ENCODE measurements around the gene EPB41L2. TPM values are rescaled to one million over a fixed set of nuclear protein-coding genes. Genes with fewer than 3 reads are reported as not detected.

Gene EPB41L2
- total RNA-seq, 4 donors from 2014 or later: 60.1 to 87.2 (median 67.4) TPM

- 77% methylated on average over 1 of the region's 1 CpG for WGBS
- TF ChIP-seq, protein P1, sequence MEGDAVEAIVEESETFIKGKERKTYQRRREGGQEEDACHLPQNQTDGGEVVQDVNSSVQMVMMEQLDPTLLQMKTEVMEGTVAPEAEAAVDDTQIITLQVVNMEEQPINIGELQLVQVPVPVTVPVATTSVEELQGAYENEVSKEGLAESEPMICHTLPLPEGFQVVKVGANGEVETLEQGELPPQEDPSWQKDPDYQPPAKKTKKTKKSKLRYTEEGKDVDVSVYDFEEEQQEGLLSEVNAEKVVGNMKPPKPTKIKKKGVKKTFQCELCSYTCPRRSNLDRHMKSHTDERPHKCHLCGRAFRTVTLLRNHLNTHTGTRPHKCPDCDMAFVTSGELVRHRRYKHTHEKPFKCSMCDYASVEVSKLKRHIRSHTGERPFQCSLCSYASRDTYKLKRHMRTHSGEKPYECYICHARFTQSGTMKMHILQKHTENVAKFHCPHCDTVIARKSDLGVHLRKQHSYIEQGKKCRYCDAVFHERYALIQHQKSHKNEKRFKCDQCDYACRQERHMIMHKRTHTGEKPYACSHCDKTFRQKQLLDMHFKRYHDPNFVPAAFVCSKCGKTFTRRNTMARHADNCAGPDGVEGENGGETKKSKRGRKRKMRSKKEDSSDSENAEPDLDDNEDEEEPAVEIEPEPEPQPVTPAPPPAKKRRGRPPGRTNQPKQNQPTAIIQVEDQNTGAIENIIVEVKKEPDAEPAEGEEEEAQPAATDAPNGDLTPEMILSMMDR (IDR thresholded peaks at IDR 0.05): no peak
- no peak for TF ChIP-seq POLR2AphosphoS5 (IDR thresholded peaks at IDR 0.05)
- TF ChIP-seq POLR2A (IDR thresholded peaks at IDR 0.05; ENCODE audit: low read depth): no peak
- TF ChIP-seq EP300 (IDR thresholded peaks at IDR 0.05): no peak
- no peak for DNase-seq (ENCODE audit: extremely low spot score)
- H3K4me3 ChIP-seq: no peak overlapping the region
- peaks cover 0 to 14% (median 0%) of the 10 kb centered on the region in 4 donors for H3K36me3 ChIP-seq
- no peaks in the 10 kb centered on the region for H3K27me3 ChIP-seq
- intact Hi-C loops (cut with DNase I): no loop called here
- no peaks in the 10 kb centered on the region for H3K9me3 ChIP-seq
- peaks cover 0 to 9% (median 6%) of the 10 kb centered on the region in 4 donors for H3K4me1 ChIP-seq
- no peak overlapping the region for H3K27ac ChIP-seq (replicated peaks in 1 of 4)
Observed at GRCh38 chr6:130949553-130949952, 113.5 kb downstream of the EPB41L2 start.

- intact Hi-C loops (cut with DNase I): no loop called here
- Histone ChIP-seq H3K4me3 (no peak overlapping the region), H3K4me1 (peaks cover 0 to 10% (median 7%) of the 10 kb centered on the region in 4 donors), H3K27me3 (no peaks in the 10 kb centered on the region), H3K9me3 (no peaks in the 10 kb centered on the region), H3K36me3 (peaks cover 0 to 5% (median 0%) of the 10 kb centered on the region in 4 donors), H3K27ac (replicated peaks in 1 of 4) (no peak overlapping the region)
- WGBS: 88% methylated on average over 4 of the region's 4 CpGs
- no peak for DNase-seq (ENCODE audit: extremely low spot score)
- no peak for TF ChIP-seq POLR2A (IDR thresholded peaks at IDR 0.05; ENCODE audit: low read depth)
- TF ChIP-seq POLR2AphosphoS5 (IDR thresholded peaks at IDR 0.05): no peak
- TF ChIP-seq EP300 (IDR thresholded peaks at IDR 0.05): no peak
- TF ChIP-seq, protein P1 (IDR thresholded peaks at IDR 0.05): no peak
Observed at GRCh38 chr6:130947464-130947863, 115.6 kb downstream of the EPB41L2 start.

DNA sequence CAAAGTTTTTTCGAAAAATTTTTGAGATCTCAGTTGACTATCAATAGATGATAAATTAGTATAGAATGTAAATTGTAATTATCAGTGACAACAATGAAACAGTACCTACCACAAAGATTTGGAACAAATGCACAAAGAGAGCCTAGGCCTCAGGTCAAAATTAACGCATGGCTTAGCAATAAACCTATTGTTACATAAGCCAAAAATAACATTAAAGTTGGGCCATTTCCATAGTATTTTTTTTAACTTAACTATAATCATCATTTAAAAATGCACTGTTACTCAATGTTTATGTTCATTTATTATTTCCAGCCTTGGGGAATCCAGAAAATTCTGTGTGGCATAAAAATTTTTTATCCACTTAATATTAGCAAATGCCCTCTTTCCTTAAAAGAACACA, 117.0 kb downstream of the EPB41L2 start:
- no peak overlapping the region for H3K27ac ChIP-seq (replicated peaks in 1 of 4)
- H3K4me3 ChIP-seq: no peak overlapping the region
- WGBS: 35% methylated on average over 2 of the region's 2 CpGs
- no peaks in the 10 kb centered on the region for H3K36me3 ChIP-seq
- DNase-seq (ENCODE audit: extremely low spot score): no peak
- H3K9me3 ChIP-seq: no peaks in the 10 kb centered on the region
- H3K4me1 ChIP-seq: peaks cover 0 to 10% (median 7%) of the 10 kb centered on the region in 4 donors
- no peaks in the 10 kb centered on the region for H3K27me3 ChIP-seq
- intact Hi-C loops (cut with DNase I): no loop called here
- TF ChIP-seq POLR2A (IDR thresholded peaks at IDR 0.05; ENCODE audit: low read depth) (no peak), POLR2AphosphoS5 (IDR thresholded peaks at IDR 0.05) (no peak), EP300 (IDR thresholded peaks at IDR 0.05) (no peak)
- TF ChIP-seq, protein P1 (IDR thresholded peaks at IDR 0.05): no peak

GRCh38 chr6:130945401-130945919, 117.6 kb downstream of the EPB41L2 start:
- TF ChIP-seq POLR2A (IDR thresholded peaks at IDR 0.05; ENCODE audit: low read depth) (no peak), EP300 (IDR thresholded peaks at IDR 0.05) (no peak), POLR2AphosphoS5 (IDR thresholded peaks at IDR 0.05) (no peak)
- TF ChIP-seq, protein P1 (IDR thresholded peaks at IDR 0.05): no peak
- intact Hi-C loops (cut with DNase I): no loop called here
- H3K9me3 ChIP-seq: no peaks in the 10 kb centered on the region
- no peak overlapping the region for H3K4me3 ChIP-seq
- peaks cover 0 to 10% (median 7%) of the 10 kb centered on the region in 4 donors for H3K4me1 ChIP-seq
- no peak for DNase-seq (ENCODE audit: extremely low spot score)
- no peak overlapping the region for H3K27ac ChIP-seq (replicated peaks in 1 of 4)
- no peaks in the 10 kb centered on the region for H3K36me3 ChIP-seq
- H3K27me3 ChIP-seq: no peaks in the 10 kb centered on the region
- WGBS: 71% methylated on average over 4 of the region's 4 CpGs

- Histone ChIP-seq H3K4me3 (no peak overlapping the region), H3K4me1 (peaks cover 0 to 10% (median 7%) of the 10 kb centered on the region in 4 donors), H3K27me3 (no peaks in the 10 kb centered on the region), H3K27ac (replicated peaks in 1 of 4) (peak overlapping the region in 1 of 4 donors; percentile 29), H3K9me3 (no peaks in the 10 kb centered on the region), H3K36me3 (no peaks in the 10 kb centered on the region)
- no peak for TF ChIP-seq EP300 (IDR thresholded peaks at IDR 0.05)
- TF ChIP-seq, protein P1 (IDR thresholded peaks at IDR 0.05): no peak
- no peak for TF ChIP-seq POLR2A (IDR thresholded peaks at IDR 0.05; ENCODE audit: low read depth)
- no peak for TF ChIP-seq POLR2AphosphoS5 (IDR thresholded peaks at IDR 0.05)
- intact Hi-C loops (cut with DNase I): no loop called here
- WGBS: 91% methylated on average over 2 of the region's 2 CpGs
- no peak for DNase-seq (ENCODE audit: extremely low spot score)
Observed at GRCh38 chr6:130944486-130944885, 118.6 kb downstream of the EPB41L2 start.

Data from esophagus muscularis mucosa (tissue), 4 donors.